ENCODE results near the gene NUDT8.

DNA sequence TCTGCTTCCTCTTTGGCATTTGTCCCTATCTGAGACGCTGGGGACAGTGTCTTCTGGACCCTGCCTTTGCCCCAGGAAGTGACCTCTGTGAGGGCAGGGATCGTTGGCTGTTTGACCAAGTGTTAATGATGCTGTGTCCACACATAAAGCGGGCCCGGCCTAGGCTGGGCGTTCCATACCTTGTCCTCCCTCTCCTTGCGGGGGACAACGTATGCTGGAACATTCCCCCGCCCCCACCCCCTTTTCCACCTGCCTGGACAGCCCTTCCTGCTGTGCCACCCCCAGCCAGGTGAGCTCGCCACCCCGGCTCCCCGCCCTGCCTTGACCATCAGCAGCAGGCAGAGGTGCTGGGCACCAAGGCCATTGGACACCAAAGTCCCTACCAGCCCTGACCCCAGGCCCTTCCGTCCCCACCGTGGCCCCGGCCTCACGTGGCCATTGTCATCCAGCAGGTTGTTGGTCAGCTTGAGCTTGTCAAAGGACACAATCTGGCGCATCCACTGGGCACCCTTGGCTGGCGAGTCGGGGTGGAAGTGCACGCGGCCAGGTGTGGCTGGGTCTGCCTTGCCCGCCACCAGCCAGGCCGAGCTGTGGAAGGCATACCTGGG is 4.1 kb upstream of the NUDT8 start:
- no peak for TF ChIP-seq EZH2 (IDR thresholded peaks at IDR 0.05; ENCODE audit: insufficient read depth, poor library complexity, severe bottlenecking)
- TF ChIP-seq EZH2phosphoT487 (IDR thresholded peaks at IDR 0.05; ENCODE audit: insufficient read depth, low read depth), result no peak
